H9 (cell line): ENCODE results near the gene SEMA3A. TPM values are rescaled to one million over a fixed set of nuclear protein-coding genes. Genes with fewer than 3 reads are reported as not detected.

ENCODE experiments used
- DNase-seq: peaks from one replicate; pipeline ENCODE4 v3.0.0-alpha.2; 2017
- H2AFZ ChIP-seq: one replicate; pipeline ENCODE4 v1.6.1; 2013; ENCODE audit warnings: mild to moderate bottlenecking, low read length, control low read depth, moderate library complexity
- H2AK5ac ChIP-seq: 2 replicates; pipeline ENCODE4 v1.6.1; 2013; ENCODE audit warnings: low read length, control low read depth, mixed read lengths; ENCODE audit not compliant: insufficient read length
- H2BK120ac ChIP-seq: one replicate; pipeline ENCODE4 v1.6.1; 2013; ENCODE audit warnings: low read depth, mild to moderate bottlenecking, low read length, control low read depth, inconsistent platforms; ENCODE audit not compliant: poor library complexity, severe bottlenecking
- H2BK12ac ChIP-seq: 2 replicates; pipeline ENCODE4 v1.6.1; 2013; ENCODE audit warnings: low read length, control low read depth, mixed read lengths, low read depth; ENCODE audit not compliant: insufficient read length
- H2BK15ac ChIP-seq: 2 replicates; pipeline ENCODE4 v1.6.1; 2013; ENCODE audit warnings: low read depth, low read length, control low read depth
- H2BK20ac ChIP-seq: one replicate; pipeline ENCODE4 v1.6.1; 2013; ENCODE audit warnings: low read depth, mild to moderate bottlenecking, low read length, control low read depth, inconsistent platforms; ENCODE audit not compliant: poor library complexity, severe bottlenecking
- H2BK5ac ChIP-seq: 2 replicates; pipeline ENCODE4 v1.6.1; 2013; ENCODE audit warnings: low read length, control low read depth, mixed read lengths; ENCODE audit not compliant: insufficient read length
- H3K14ac ChIP-seq: 2 replicates; pipeline ENCODE4 v1.6.1; 2013; ENCODE audit warnings: low read length, control low read depth; ENCODE audit not compliant: insufficient read depth
- H3K18ac ChIP-seq: 2 replicates; pipeline ENCODE4 v1.6.1; 2013; ENCODE audit warnings: low read depth, mild to moderate bottlenecking, mixed read lengths, low read length, control low read depth; ENCODE audit not compliant: insufficient read length
- H3K23ac ChIP-seq: 2 replicates; pipeline ENCODE4 v1.6.1; 2013; ENCODE audit warnings: low read length, control low read depth, mixed read lengths, low read depth; ENCODE audit not compliant: insufficient read length
- H3K23me2 ChIP-seq: 2 replicates; pipeline ENCODE4 v1.6.1; 2013; ENCODE audit warnings: low read depth, mild to moderate bottlenecking, mixed read lengths, low read length, control low read depth; ENCODE audit not compliant: insufficient read length, poor library complexity, severe bottlenecking
- H3K27ac ChIP-seq: 2 replicates; pipeline ENCODE4 v1.5.1; 2013; ENCODE audit warnings: low read length, control low read depth, mixed read lengths, low read depth; ENCODE audit not compliant: insufficient read length
- H3K27me3 ChIP-seq: 2 replicates; pipeline ENCODE4 v1.6.1; 2013; ENCODE audit warnings: low read length, control low read depth, inconsistent platforms; ENCODE audit not compliant: insufficient read depth
- H3K4ac ChIP-seq: 2 replicates; pipeline ENCODE4 v1.6.1; 2013; ENCODE audit warnings: low read depth, mild to moderate bottlenecking, control low read depth, inconsistent platforms, low read length, moderate library complexity
- H3K4me1 ChIP-seq: 2 replicates; pipeline ENCODE4 v1.6.1; 2013; ENCODE audit warnings: low read length, control low read depth, inconsistent platforms; ENCODE audit not compliant: insufficient read depth
- H3K4me2 ChIP-seq: 2 replicates; pipeline ENCODE4 v1.6.1; 2013; ENCODE audit warnings: low read length, control low read depth, mixed read lengths; ENCODE audit not compliant: insufficient read length, insufficient read depth
- H3K56ac ChIP-seq: 2 replicates; pipeline ENCODE4 v1.6.1; 2013; ENCODE audit warnings: low read depth, mild to moderate bottlenecking, mixed read lengths, low read length, control low read depth; ENCODE audit not compliant: insufficient read length
- H3K79me1 ChIP-seq: 2 replicates; pipeline ENCODE4 v1.6.1; 2013; ENCODE audit warnings: low read depth, mild to moderate bottlenecking, moderate library complexity, low read length, control low read depth, inconsistent platforms; ENCODE audit not compliant: insufficient read depth, poor library complexity, severe bottlenecking
- H3K79me2 ChIP-seq: 2 replicates; pipeline ENCODE4 v1.6.1; 2013; ENCODE audit warnings: low read length, control low read depth, inconsistent platforms; ENCODE audit not compliant: insufficient read depth
- H3K9ac ChIP-seq: 2 replicates; pipeline ENCODE4 v1.6.1; 2013; ENCODE audit warnings: low read length, control low read depth, mixed read lengths; ENCODE audit not compliant: insufficient read length; ENCODE audit errors: extremely low read depth
- H3K9me3 ChIP-seq: one replicate; pipeline ENCODE4 v1.6.1; 2013; ENCODE audit warnings: low read depth, low read length, inconsistent platforms; ENCODE audit not compliant: control insufficient read depth
- H3T11ph ChIP-seq: one replicate; pipeline ENCODE4 v1.6.1; 2013; ENCODE audit warnings: mild to moderate bottlenecking, low read length, control low read depth, inconsistent platforms
- H4K20me1 ChIP-seq: one replicate; pipeline ENCODE4 v1.6.1; 2013; ENCODE audit not compliant: control insufficient read depth, insufficient read length, insufficient read depth
- H4K5ac ChIP-seq: 2 replicates; pipeline ENCODE4 v1.6.1; 2013; ENCODE audit warnings: low read depth, mild to moderate bottlenecking, mixed read lengths, low read length, control low read depth; ENCODE audit not compliant: insufficient read length
- H4K8ac ChIP-seq: replicated peaks from 2 replicates; pipeline ENCODE4 v1.6.1; 2013; ENCODE audit warnings: low read length, control low read depth, mixed read lengths, low read depth; ENCODE audit not compliant: insufficient read length
- H4K91ac ChIP-seq: 2 replicates; pipeline ENCODE4 v1.6.1; 2013; ENCODE audit warnings: low read depth, mild to moderate bottlenecking, moderate library complexity, mixed read lengths, low read length, control low read depth; ENCODE audit not compliant: insufficient read length
- H3K27ac Mint-ChIP-seq, 3 experiments: 2 replicates in 2 of 3; 3 replicates in 1 of 3; pipeline ENCODE4 v1.8.0; 2020 to 2021; ENCODE audit warnings: mixed read lengths in 3 of 3, mild to moderate bottlenecking in 1 of 3, moderate library complexity in 1 of 3
- H3K27me3 Mint-ChIP-seq: 2 replicates; pipeline ENCODE4 v1.8.0; 2021; ENCODE audit warnings: low read depth, mild to moderate bottlenecking, moderate library complexity, mixed read lengths
- H3K36me3 Mint-ChIP-seq, 3 experiments: 2 replicates in 2 of 3; 3 replicates in 1 of 3; pipeline ENCODE4 v1.8.0; 2020 to 2021; ENCODE audit warnings: low read depth in 3 of 3, mixed read lengths in 3 of 3; ENCODE audit not compliant: insufficient read depth in 1 of 3
- H3K4me1 Mint-ChIP-seq, 2 experiments: 2 replicates each; pipeline ENCODE4 v1.8.0; 2020; ENCODE audit warnings: mixed read lengths in 2 of 2
- H3K4me3 Mint-ChIP-seq, 2 experiments: 2 replicates in 1 of 2; 3 replicates in 1 of 2; pipeline ENCODE4 v1.8.0; 2020 to 2021; ENCODE audit warnings: mild to moderate bottlenecking in 2 of 2, mixed read lengths in 2 of 2, moderate library complexity in 1 of 2
- H3K9me3 Mint-ChIP-seq, 2 experiments: 2 replicates in 1 of 2; 3 replicates in 1 of 2; pipeline ENCODE4 v1.8.0; 2020; ENCODE audit warnings: mild to moderate bottlenecking in 2 of 2, mixed read lengths in 2 of 2, moderate library complexity in 1 of 2
- WGBS: extraction: QIAGEN DNeasy Blood & Tissue Kit; methylation state at CpG from one replicate; pipeline ENCODE4 v1.1.7; 2013; ENCODE audit warnings: missing lambda C conversion rate, low lambda C conversion rate, mixed read lengths; ENCODE audit not compliant: insufficient read length; ENCODE audit errors: extremely low coverage; 5-methylcytosine and 5-hydroxymethylcytosine counted together
- total RNA-seq: library from RNA; stranded (reverse); gene quantifications from 2 replicates; pipeline ENCODE4 v1.2.1, GENCODE V29; 2021
- TF ChIP-seq, protein P1 (sequence below): fragments of 200-600 bp; sonication (generic); conservative IDR thresholded peaks from 3 replicates; pipeline ENCODE4 v1.8.0; 2021; ENCODE audit warnings: antibody characterized with exemption, mild to moderate bottlenecking

Gene SEMA3A
- total RNA-seq, 1 experiment from 2014 or later, result 60.0 TPM

DNA sequence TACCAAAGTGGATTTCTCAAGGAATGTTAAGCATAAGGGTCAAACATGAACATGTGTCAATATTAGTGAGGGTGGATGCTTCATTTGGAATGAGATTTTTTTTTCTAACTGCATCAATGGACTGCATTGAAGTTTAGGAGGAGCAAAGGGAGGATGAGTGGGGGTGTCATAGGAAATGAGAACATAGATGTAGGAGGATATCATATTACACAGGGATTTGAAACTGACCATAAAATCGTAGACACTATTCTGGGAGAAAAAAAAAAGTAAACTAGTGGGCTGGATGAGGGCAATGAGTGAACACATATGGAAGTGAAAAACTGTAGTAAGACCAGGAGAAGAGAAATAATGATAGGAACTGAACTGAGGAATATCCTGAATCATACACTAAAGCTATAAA, 109.4 kb downstream of the SEMA3A start:
- H3K27me3 Mint-ChIP-seq, result no peaks in the 10 kb centered on the region

More for the DNA sequence above, 109.4 kb downstream of the SEMA3A start:
- Histone ChIP-seq H2AK5ac (no peak overlapping the region), H4K5ac (no peak overlapping the region), H4K91ac (no peak overlapping the region), H3K27ac (no peak overlapping the region), H3T11ph (no peak overlapping the region), H3K23ac (no peak overlapping the region), H3K4me1 (peaks cover 4% of the 10 kb centered on the region; the same call in 1 of the 2 replicates), H3K9ac (no peak overlapping the region), H3K27me3 (no peaks in the 10 kb centered on the region), H3K14ac (no peak overlapping the region), H2AFZ (no peak overlapping the region), H2BK12ac (no peak overlapping the region), H3K9me3 (no peaks in the 10 kb centered on the region), H3K23me2 (no peaks in the 10 kb centered on the region), H3K79me2 (no peaks in the 10 kb centered on the region), H3K79me1 (no peaks in the 10 kb centered on the region), H2BK5ac (no peak overlapping the region), H2BK15ac (no peak overlapping the region), H4K20me1 (no peaks in the 10 kb centered on the region), H3K56ac (no peak overlapping the region), H3K18ac (no peak overlapping the region), H3K4ac (no peak overlapping the region), H4K8ac (no peak overlapping the region), H2BK120ac (no peak overlapping the region), H2BK20ac (no peak overlapping the region), H3K4me2 (no peak overlapping the region)
- Mint-ChIP-seq H3K27ac (peak overlapping the region in 2 of 3 experiments; percentile 4 to 56; a peak in 3 of 7 replicates), H3K9me3 (no peaks in the 10 kb centered on the region), H3K4me3 (no peak overlapping the region), H3K36me3 (no peaks in the 10 kb centered on the region; a peak in 1 of 7 replicates), H3K4me1 (peaks cover 12 to 14% of the 10 kb centered on the region in 2 experiments)
- no peak for DNase-seq
- WGBS, result no CpG with 5 or more reads among the region's 1 CpG
- TF ChIP-seq, protein P1, sequence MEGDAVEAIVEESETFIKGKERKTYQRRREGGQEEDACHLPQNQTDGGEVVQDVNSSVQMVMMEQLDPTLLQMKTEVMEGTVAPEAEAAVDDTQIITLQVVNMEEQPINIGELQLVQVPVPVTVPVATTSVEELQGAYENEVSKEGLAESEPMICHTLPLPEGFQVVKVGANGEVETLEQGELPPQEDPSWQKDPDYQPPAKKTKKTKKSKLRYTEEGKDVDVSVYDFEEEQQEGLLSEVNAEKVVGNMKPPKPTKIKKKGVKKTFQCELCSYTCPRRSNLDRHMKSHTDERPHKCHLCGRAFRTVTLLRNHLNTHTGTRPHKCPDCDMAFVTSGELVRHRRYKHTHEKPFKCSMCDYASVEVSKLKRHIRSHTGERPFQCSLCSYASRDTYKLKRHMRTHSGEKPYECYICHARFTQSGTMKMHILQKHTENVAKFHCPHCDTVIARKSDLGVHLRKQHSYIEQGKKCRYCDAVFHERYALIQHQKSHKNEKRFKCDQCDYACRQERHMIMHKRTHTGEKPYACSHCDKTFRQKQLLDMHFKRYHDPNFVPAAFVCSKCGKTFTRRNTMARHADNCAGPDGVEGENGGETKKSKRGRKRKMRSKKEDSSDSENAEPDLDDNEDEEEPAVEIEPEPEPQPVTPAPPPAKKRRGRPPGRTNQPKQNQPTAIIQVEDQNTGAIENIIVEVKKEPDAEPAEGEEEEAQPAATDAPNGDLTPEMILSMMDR, result no peak
